Measurements from ENCODE around the gene DCXR. TPM values are rescaled to one million over a fixed set of nuclear protein-coding genes. Genes with fewer than 3 reads are reported as not detected.
A peak's percentile ranks its signal among the peaks of the same experiment; 100 is the strongest.

The DCXR gene
- total and polyA plus RNA-seq, 11 donors: 139 to 312 (median 200) TPM

GRCh38 chr17:82022310-82022980, 15.1 kb downstream of the DCXR start, which contains the start of gene CENPX:
TSS of gene CENPX (minus strand) at chr17:82022878. CDS start at chr17:82022861, 17 bp downstream.
- 1% methylated on average over 20 to 64 of the region's 64 CpGs for WGBS, 4 donors

GRCh38 chr17:82021900-82022309, 15.6 kb downstream of the DCXR start:
- DNase-seq: no peak
- no peaks in the 10 kb centered on the region for H3K9me3 ChIP-seq
- no peaks in the 10 kb centered on the region for H3K27me3 ChIP-seq
- no peak for TF ChIP-seq CTCF (IDR thresholded peaks at IDR 0.05)
- no peak for TF ChIP-seq POLR2A (IDR thresholded peaks at IDR 0.05)
- WGBS, 4 donors: 6 to 13% (median 10%) methylated on average over 7 to 10 of the region's 10 CpGs
- intact Hi-C loops (cut with DNase I): loop anchor here in 9 of 10 donors (1.0 to 10.0 kb wide), 7 partner anchors 45 to 161 kb away; partner anchors contain the start of genes ASPSCR1 (in 4 of the 9), P4HB (in 2 of the 9) and NOTUM (in 1 of the 9)
- H3K4me3 ChIP-seq: peak overlapping the region; percentile 70 to 99 (median 94)
- peaks cover 5 to 37% (median 23%) of the 10 kb centered on the region in 12 donors for H3K4me1 ChIP-seq
- peak overlapping the region in 5 of 12 donors; percentile 66 to 83 (median 80) for H3K27ac ChIP-seq
- peaks cover 0 to 19% (median 6%) of the 10 kb centered on the region in 9 donors for H3K36me3 ChIP-seq
- ATAC-seq: no peak

More at GRCh38 chr17:82022310-82022980, 15.1 kb downstream of the DCXR start, which contains the start of gene CENPX:
- no peak for ATAC-seq
- TF ChIP-seq CTCF (IDR thresholded peaks at IDR 0.05) (no peak), POLR2A (IDR thresholded peaks at IDR 0.05) (peak in 1 of 2 donors; percentile 58)
- Histone ChIP-seq H3K4me3 (peak within 1 kb of the TSS; percentile 77 to 99 (median 94)), H3K27ac (peak within 1 kb of the TSS in 11 of 12 donors; percentile 32 to 85 (median 73)), H3K36me3 (peaks cover 0 to 14% (median 6%) of the 10 kb centered on the region in 9 donors), H3K9me3 (no peaks in the 10 kb centered on the region), H3K27me3 (no peaks in the 10 kb centered on the region), H3K4me1 (peaks cover 5 to 37% (median 23%) of the 10 kb centered on the region in 12 donors)
- intact Hi-C loops (cut with DNase I): loop anchor here in 6 of 10 donors (2.0 to 10.0 kb wide), 5 partner anchors 45 to 162 kb away; partner anchors contain the start of genes ASPSCR1 (in 4 of the 6) and P4HB (in 2 of the 6)
- DNase-seq: no peak

GRCh38 chr17:82021107-82021899, 16.2 kb downstream of the DCXR start:
- H3K4me3 ChIP-seq: peak overlapping the region in 9 of 12 donors; percentile 70 to 99 (median 94)
- TF ChIP-seq POLR2A (IDR thresholded peaks at IDR 0.05): no peak
- TF ChIP-seq CTCF (IDR thresholded peaks at IDR 0.05): peak; percentile 45 to 75 (median 64)
- H3K36me3 ChIP-seq: peaks cover 0 to 21% (median 6%) of the 10 kb centered on the region in 9 donors
- no peak overlapping the region for H3K27ac ChIP-seq
- DNase-seq (peak in 4 of 5 donors; percentile 65 to 85 (median 74)), ATAC-seq (peak in 3 of 4 donors; percentile 3 to 21 (median 8))
- H3K27me3 ChIP-seq: no peaks in the 10 kb centered on the region
- intact Hi-C loops (cut with DNase I): loop anchor here in 8 of 10 donors (1.0 to 10.0 kb wide), 6 partner anchors 44 to 157 kb away; partner anchors contain the start of genes ASPSCR1 (in 4 of the 8), NOTUM (in 1 of the 8) and P4HB (in 1 of the 8)
- 44 to 55% (median 50%) methylated on average over 11 to 25 of the region's 25 CpGs for WGBS, 4 donors
- H3K9me3 ChIP-seq: no peaks in the 10 kb centered on the region
- H3K4me1 ChIP-seq: peaks cover 5 to 37% (median 23%) of the 10 kb centered on the region in 12 donors

Measured in heart left ventricle (tissue), 16 donors.